GM12878 (cell line): ENCODE data around the gene TSSK3. TPM values are rescaled to one million over a fixed set of nuclear protein-coding genes. Genes with fewer than 3 reads are reported as not detected.

Experiments used
- CEBPZ ChIP-seq: fragments of 150-350 bp; IDR thresholded peaks from 2 replicates; pipeline ENCODE4 v1.6.1; 2016; ENCODE audit warnings: low read depth, low read length
- EED ChIP-seq: sonication (generic); IDR thresholded peaks from 2 replicates; pipeline ENCODE4 v1.6.1; 2016; ENCODE audit warnings: antibody characterized with exemption, low read depth
- TCF12 ChIP-seq: IDR thresholded peaks from 2 replicates; pipeline ENCODE4 v1.6.1; 2011; ENCODE audit warnings: low read depth, mild to moderate bottlenecking, low read length
- USF1 ChIP-seq: IDR thresholded peaks from 2 replicates; pipeline ENCODE4 v1.6.1; 2011; ENCODE audit warnings: borderline replicate concordance, low read depth, mild to moderate bottlenecking, moderate library complexity, mixed read lengths, low read length; ENCODE audit not compliant: insufficient read depth; ENCODE audit errors: extremely low read length
- USF2 ChIP-seq: IDR thresholded peaks from 2 replicates; pipeline ENCODE4 v1.6.1; 2011; ENCODE audit warnings: low read depth, low read length, improper control_type of control experiment, borderline replicate concordance
- ZNF384 ChIP-seq: IDR thresholded peaks from 2 replicates; pipeline ENCODE4 v1.6.1; 2012; ENCODE audit warnings: low read depth, mild to moderate bottlenecking, low read length, improper control_type of control experiment, borderline replicate concordance
- polyA plus RNA-seq, 11 experiments: library from polyadenylated mRNA; depleted of rRNA in 4 of 11; unstranded in 6 of 11; stranded (reverse) in 5 of 11; fragments of >200 nt; fragmentation: Nextera tagmentation in 4 of 11; fragmentation: Illumina TruSeq in 1 of 11; extraction: Ambion mirVana in 4 of 11; extraction: Trizol in 1 of 11; gene quantifications; 1 replicate in 1 of 11; 2 replicates in 10 of 11; pipeline versions ENCODE4 v1.2.1 to v1.2.3, GENCODE V29; 2011 to 2016; ENCODE audit warnings: inconsistent platforms in 2 of 11, missing spikeins in 2 of 11, low read depth in 1 of 11
- total RNA-seq, 4 experiments: library from RNA; depleted of rRNA in 3 of 4; stranded (reverse); fragments of >200 nt in 3 of 4; fragmentation: Illumina TruSeq in 1 of 4; extraction: Trizol in 1 of 4; gene quantifications; 2 replicates each; pipeline versions ENCODE4 v1.2.1 to v1.2.3, GENCODE V29; 2013 to 2021

The TSSK3 gene
- total and polyA plus RNA-seq, 10 of the 15 experiments (the other 5 are each of a cell fraction or from before 2014, with no cell fraction given): 0.42 to 0.82 (median 0.60) TPM

- TF ChIP-seq USF1: no peak
- TF ChIP-seq TCF12: no peak
- TF ChIP-seq ZNF384: no peak
- no peak for TF ChIP-seq USF2
- TF ChIP-seq EED: no peak
- TF ChIP-seq CEBPZ: no peak
- TF ChIP-seq, all 136 proteins: peak for 6
Measured at GRCh38 chr1:32332290-32333079, 29.9 kb upstream of the TSSK3 start (continued).
